Coronary artery (tissue), 2 donors: ENCODE results near the gene HUS1.

ENCODE experiments used
- DNase-seq: peaks from one replicate; pipeline ENCODE4 v3.0.0-alpha.2; 2017; ENCODE audit warnings: low spot score
- H3K27ac ChIP-seq, 2 donors: fragments of 200-600 bp; sonication (generic); one replicate each; pipeline ENCODE4 v1.5.1; 2016 to 2019
- H3K4me3 ChIP-seq: fragments of 200-600 bp; sonication (generic); 2 replicates; pipeline ENCODE4 v1.5.1; 2016; ENCODE audit warnings: mild to moderate bottlenecking, moderate library complexity
- TF ChIP-seq, protein P1 (sequence below): fragments of 200-600 bp; sonication (generic); IDR thresholded peaks from one replicate; pipeline ENCODE4 v1.5.1; 2019; ENCODE audit warnings: antibody characterized with exemption

Gene HUS1

DNA sequence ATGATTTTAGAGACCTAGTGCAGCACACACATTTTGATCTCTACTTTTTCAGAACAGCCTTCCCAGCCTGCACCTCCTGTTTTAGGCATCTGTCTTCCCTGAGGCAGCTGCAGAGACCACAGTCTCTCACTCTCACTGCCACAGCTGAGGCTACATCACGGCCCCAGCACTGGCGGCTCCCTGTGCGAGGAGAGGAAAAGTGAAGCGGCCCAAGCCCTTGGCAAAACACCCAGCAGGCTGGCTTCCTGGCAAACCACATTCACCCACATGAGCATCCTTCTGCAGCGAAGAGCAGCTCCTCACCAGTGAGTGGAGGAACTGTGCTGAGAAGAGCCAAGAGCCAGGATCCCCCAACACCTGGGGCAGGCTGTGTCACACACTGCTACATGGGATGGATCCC lies 14.0 kb downstream of the HUS1 start:
- no peak for DNase-seq
- TF ChIP-seq, protein P1, sequence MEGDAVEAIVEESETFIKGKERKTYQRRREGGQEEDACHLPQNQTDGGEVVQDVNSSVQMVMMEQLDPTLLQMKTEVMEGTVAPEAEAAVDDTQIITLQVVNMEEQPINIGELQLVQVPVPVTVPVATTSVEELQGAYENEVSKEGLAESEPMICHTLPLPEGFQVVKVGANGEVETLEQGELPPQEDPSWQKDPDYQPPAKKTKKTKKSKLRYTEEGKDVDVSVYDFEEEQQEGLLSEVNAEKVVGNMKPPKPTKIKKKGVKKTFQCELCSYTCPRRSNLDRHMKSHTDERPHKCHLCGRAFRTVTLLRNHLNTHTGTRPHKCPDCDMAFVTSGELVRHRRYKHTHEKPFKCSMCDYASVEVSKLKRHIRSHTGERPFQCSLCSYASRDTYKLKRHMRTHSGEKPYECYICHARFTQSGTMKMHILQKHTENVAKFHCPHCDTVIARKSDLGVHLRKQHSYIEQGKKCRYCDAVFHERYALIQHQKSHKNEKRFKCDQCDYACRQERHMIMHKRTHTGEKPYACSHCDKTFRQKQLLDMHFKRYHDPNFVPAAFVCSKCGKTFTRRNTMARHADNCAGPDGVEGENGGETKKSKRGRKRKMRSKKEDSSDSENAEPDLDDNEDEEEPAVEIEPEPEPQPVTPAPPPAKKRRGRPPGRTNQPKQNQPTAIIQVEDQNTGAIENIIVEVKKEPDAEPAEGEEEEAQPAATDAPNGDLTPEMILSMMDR: no peak
- H3K4me3 ChIP-seq: no peak overlapping the region
- H3K27ac ChIP-seq: no peak overlapping the region

DNA sequence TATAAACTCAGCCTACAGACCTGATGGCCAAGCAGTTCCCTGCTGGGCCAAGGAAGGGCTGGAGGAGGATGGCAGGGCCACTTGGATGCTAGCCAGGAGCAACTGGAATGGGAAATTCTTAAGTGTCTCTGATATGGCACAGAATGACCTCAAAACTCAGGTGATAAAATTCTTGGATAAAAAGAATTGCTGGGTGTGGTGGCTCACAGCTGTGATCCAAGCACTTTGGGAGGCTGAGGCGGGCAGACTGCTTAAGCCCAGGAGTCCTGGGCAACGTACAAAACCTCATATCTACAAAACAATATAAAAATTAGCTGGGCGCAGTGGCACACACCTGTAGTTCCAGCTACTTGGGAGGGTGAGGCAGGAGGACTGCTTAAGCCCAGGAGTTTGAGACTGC lies 17.2 kb downstream of the HUS1 start:
- Histone ChIP-seq H3K4me3 (no peak overlapping the region), H3K27ac (no peak overlapping the region)
- no peak for DNase-seq
- TF ChIP-seq, protein P1: no peak

- Histone ChIP-seq H3K27ac (no peak overlapping the region), H3K4me3 (no peak overlapping the region)
- DNase-seq: no peak
- TF ChIP-seq, protein P1: no peak
These were observed 22.3 kb downstream of the HUS1 start for GRCh38 chr7:47957156-47957555.

DNA sequence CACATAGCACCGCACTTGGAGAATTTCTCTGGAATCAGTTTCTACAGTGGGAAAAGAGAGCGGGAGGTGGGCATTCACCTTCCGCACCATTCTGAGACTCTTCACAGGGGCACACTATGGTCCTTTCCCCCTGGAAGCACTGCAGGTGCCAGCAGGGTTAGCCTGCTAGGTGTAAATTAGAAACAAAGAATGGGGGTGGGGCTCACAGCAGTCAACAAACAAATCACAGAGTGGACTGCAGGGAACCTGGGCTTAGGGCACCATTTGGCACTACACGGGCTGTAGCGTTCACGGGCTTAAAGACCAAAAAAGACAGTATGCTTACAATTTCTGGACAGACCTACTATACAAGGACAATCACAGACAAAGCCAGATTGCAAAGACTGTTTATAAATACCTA lies 23.2 kb downstream of the HUS1 start:
- TF ChIP-seq, protein P1: no peak
- Histone ChIP-seq H3K27ac (no peak overlapping the region), H3K4me3 (no peak overlapping the region)
- DNase-seq: no peak

DNA sequence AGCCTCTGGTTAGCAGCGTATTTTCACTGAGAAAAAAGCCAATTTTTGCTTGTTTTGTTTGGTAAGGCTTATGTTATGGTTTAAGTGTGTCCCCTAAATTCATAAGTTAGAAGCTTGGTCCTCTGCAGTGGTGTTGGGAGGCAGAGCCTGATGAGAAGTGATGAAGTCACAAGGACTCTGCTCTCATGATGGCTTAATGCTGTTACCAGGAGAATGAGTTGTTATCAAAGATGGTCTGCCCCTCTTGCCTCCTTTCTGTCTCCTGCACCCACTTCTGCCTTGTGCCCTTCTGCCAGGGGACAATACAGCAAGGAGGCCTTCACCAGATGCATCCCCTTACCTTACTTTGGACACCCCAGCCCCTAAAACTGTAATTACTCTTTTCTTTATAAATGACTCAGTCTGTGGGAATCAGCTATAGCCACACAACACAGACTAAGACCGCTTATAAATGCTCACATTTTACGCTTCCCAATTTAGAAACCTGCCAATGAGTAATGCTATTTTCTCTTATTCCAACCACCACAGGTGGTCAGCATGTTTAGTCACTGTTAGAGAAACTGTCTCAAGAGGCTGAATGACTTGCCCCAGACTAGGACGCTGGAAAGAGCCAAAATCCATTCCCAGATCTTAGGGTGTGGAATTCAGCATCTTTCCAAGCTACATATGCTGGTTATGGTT lies 25.0 kb downstream of the HUS1 start:
- Histone ChIP-seq H3K27ac (no peak overlapping the region), H3K4me3 (no peak overlapping the region)
- DNase-seq: no peak
- TF ChIP-seq, protein P1: no peak

DNA sequence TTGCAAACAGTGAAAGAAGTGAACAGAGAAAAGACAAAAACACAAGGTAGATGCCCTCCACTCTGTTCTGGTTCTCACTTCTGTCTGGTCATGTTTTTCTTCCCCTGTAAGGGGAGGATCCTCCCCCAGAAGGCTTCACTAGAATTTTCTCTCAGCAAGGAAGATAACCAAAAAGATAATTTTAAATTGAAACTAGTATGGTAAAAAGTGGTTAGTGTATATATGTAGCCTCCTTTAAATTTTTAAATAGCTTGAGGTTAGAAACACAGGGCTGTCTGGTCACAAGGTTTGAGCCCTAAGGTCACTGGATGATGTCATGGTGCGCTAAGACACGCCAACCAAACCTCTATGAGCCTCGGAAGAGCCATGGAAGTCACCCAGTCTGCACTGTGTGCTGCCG lies 25.6 kb downstream of the HUS1 start:
- DNase-seq: no peak
- Histone ChIP-seq H3K27ac (no peak overlapping the region), H3K4me3 (no peak overlapping the region)
- TF ChIP-seq, protein P1: no peak

- no peak overlapping the region for H3K4me3 ChIP-seq
- DNase-seq: no peak
- no peak overlapping the region for H3K27ac ChIP-seq
- TF ChIP-seq, protein P1: no peak
These were observed 27.2 kb downstream of the HUS1 start for GRCh38 chr7:47952224-47952623.
